CD14-positive monocyte (primary cell): ENCODE data around the gene LYPD1. TPM values are rescaled to one million over a fixed set of nuclear protein-coding genes. Genes with fewer than 3 reads are reported as not detected.

Experiments
- DNase-seq, 3 donors: peaks; one replicate each; pipeline ENCODE4 v3.0.0-alpha.2; 2011 to 2022
- H2AFZ ChIP-seq: 2 replicates; pipeline ENCODE4 v1.6.0; 2012; ENCODE audit warnings: mild to moderate bottlenecking, low read depth, low read length, inconsistent platforms; ENCODE audit not compliant: insufficient read depth, poor library complexity, severe bottlenecking
- H3K27ac ChIP-seq, 2 donors: 1 replicate in 1 of 2; 2 replicates in 1 of 2; pipeline ENCODE4 v1.5.1; 2012 to 2013; ENCODE audit warnings: low read length in 2 of 2, control low read depth in 1 of 2, inconsistent platforms in 1 of 2, low read depth in 1 of 2, mild to moderate bottlenecking in 1 of 2
- H3K27me3 ChIP-seq, 2 donors: one replicate each; pipeline versions ENCODE4 v1.6.0 to v1.6.1; 2011 to 2013; ENCODE audit warnings: low read length in 2 of 2; ENCODE audit not compliant: control insufficient read depth in 2 of 2, insufficient read depth in 2 of 2
- H3K36me3 ChIP-seq, 2 donors: replicated peaks in 1 of 2; 1 replicate in 1 of 2; 2 replicates in 1 of 2; pipeline versions ENCODE4 v1.5.1 to v1.6.1; 2012 to 2013; ENCODE audit warnings: low read length in 2 of 2, control low read depth in 1 of 2, inconsistent platforms in 1 of 2, mild to moderate bottlenecking in 1 of 2; ENCODE audit not compliant: insufficient read depth in 2 of 2, control insufficient read depth in 1 of 2
- H3K4me1 ChIP-seq, 2 donors: 1 replicate in 1 of 2; 2 replicates in 1 of 2; pipeline versions ENCODE4 v1.5.1 to v1.6.1; 2012 to 2013; ENCODE audit warnings: low read length in 2 of 2, control low read depth in 1 of 2, inconsistent platforms in 1 of 2, mild to moderate bottlenecking in 1 of 2, moderate library complexity in 1 of 2; ENCODE audit not compliant: insufficient read depth in 2 of 2, control insufficient read depth in 1 of 2
- H3K4me2 ChIP-seq: replicated peaks from 2 replicates; pipeline ENCODE3; 2012; ENCODE audit warnings: low read length, moderate library complexity, mild to moderate bottlenecking; ENCODE audit not compliant: poor library complexity, severe bottlenecking; ENCODE audit errors: extremely low read depth
- H3K4me3 ChIP-seq, 3 experiments: fragments of 200-600 bp in 1 of 3; sonication (generic) in 1 of 3; replicated peaks in 1 of 3; 1 replicate in 2 of 3; 2 replicates in 1 of 3; pipeline ENCODE4 v1.5.1; 2011 to 2013; ENCODE audit warnings: low read length in 3 of 3, mild to moderate bottlenecking in 3 of 3, control low read depth in 2 of 3, low read depth in 2 of 3, inconsistent platforms in 1 of 3, moderate library complexity in 1 of 3
- H3K79me2 ChIP-seq: 2 replicates; pipeline ENCODE4 v1.6.0; 2012; ENCODE audit warnings: mild to moderate bottlenecking, control low read depth, inconsistent platforms, low read length, moderate library complexity; ENCODE audit not compliant: insufficient read depth
- H3K9ac ChIP-seq: 2 replicates; pipeline ENCODE4 v1.6.0; 2017; ENCODE audit warnings: low read length, mild to moderate bottlenecking; ENCODE audit not compliant: insufficient read depth, poor library complexity, severe bottlenecking
- H3K9me3 ChIP-seq, 2 donors: replicated peaks in 1 of 2; 1 replicate in 1 of 2; 2 replicates in 1 of 2; pipeline versions ENCODE4 v1.5.1 to v1.6.1; 2012 to 2013; ENCODE audit warnings: low read length in 2 of 2, control low read depth in 1 of 2; ENCODE audit not compliant: control insufficient read depth in 1 of 2, insufficient read depth in 1 of 2
- H4K20me1 ChIP-seq: 2 replicates; pipeline ENCODE4 v1.6.0; 2012; ENCODE audit warnings: mild to moderate bottlenecking, low read length, control low read depth, moderate library complexity; ENCODE audit not compliant: insufficient read depth
- H3K27ac Mint-ChIP-seq, 7 donors: one replicate each; pipeline ENCODE4 v1.8.0; 2020; ENCODE audit warnings: mild to moderate bottlenecking in 7 of 7, mixed read lengths in 7 of 7, moderate library complexity in 6 of 7, inconsistent platforms in 2 of 7
- H3K27me3 Mint-ChIP-seq, 3 donors: one replicate each; pipeline ENCODE4 v1.8.0; 2021 to 2022; ENCODE audit warnings: low read depth in 3 of 3, mild to moderate bottlenecking in 3 of 3, mixed read lengths in 3 of 3, moderate library complexity in 3 of 3, inconsistent platforms in 1 of 3
- H3K36me3 Mint-ChIP-seq, 2 donors: one replicate each; pipeline ENCODE4 v1.8.0; 2020; ENCODE audit warnings: mixed read lengths in 2 of 2, inconsistent platforms in 1 of 2, mild to moderate bottlenecking in 1 of 2
- H3K4me1 Mint-ChIP-seq: one replicate; pipeline ENCODE4 v1.8.0; 2020; ENCODE audit warnings: mild to moderate bottlenecking, mixed read lengths
- H3K4me3 Mint-ChIP-seq, 2 donors: one replicate each; pipeline ENCODE4 v1.8.0; 2020; ENCODE audit warnings: mild to moderate bottlenecking in 2 of 2, mixed read lengths in 2 of 2, moderate library complexity in 1 of 2
- H3K9me3 Mint-ChIP-seq, 7 donors: one replicate each; pipeline ENCODE4 v1.8.0; 2020 to 2022; ENCODE audit warnings: mixed read lengths in 7 of 7, mild to moderate bottlenecking in 6 of 7, moderate library complexity in 6 of 7, inconsistent platforms in 2 of 7
- CTCF ChIP-seq: fragments of 200-600 bp; IDR thresholded peaks from one replicate; pipeline ENCODE4 v1.8.0; 2022; ENCODE audit warnings: antibody characterized with exemption, mild to moderate bottlenecking
- WGBS: methylation state at CpG from one replicate; pipeline ENCODE4 v1.1.5; 2013; ENCODE audit warnings: missing lambda C conversion rate; ENCODE audit not compliant: insufficient coverage; 5-methylcytosine and 5-hydroxymethylcytosine counted together
- intact Hi-C, 2 donors: fragments of 100-400 bp; cut with micrococcal nuclease; formaldehyde crosslinking; loops; one replicate each; pipeline versions ENCODE4 v1.15.0 to v1.15.1; 2023
- polyA plus RNA-seq, 3 donors: library from polyadenylated mRNA; depleted of rRNA in 1 of 3; unstranded in 2 of 3; stranded (reverse) in 1 of 3; fragments of 300-500 nt in 2 of 3; fragments of >200 nt in 1 of 3; fragmentation: Illumina TruSeq in 2 of 3; gene quantifications; 1 replicate in 2 of 3; 2 replicates in 1 of 3; pipeline ENCODE4 v1.2.3, GENCODE V29; 2012 to 2021

LYPD1 gene
- polyA plus RNA-seq, 3 donors: not detected

GRCh38 chr2:132599556-132599955, 70.4 kb downstream of the LYPD1 start:
- no peaks in the 10 kb centered on the region for H3K79me2 ChIP-seq
- H3K9me3 Mint-ChIP-seq: peaks cover 2 to 18% (median 6%) of the 10 kb centered on the region in 7 donors
- peaks cover 4 to 6% of the 10 kb centered on the region in 2 donors for H3K9me3 ChIP-seq
- peaks cover 0 to 6% of the 10 kb centered on the region in 2 donors for H3K27me3 ChIP-seq
- peaks cover 2 to 36% (median 14%) of the 10 kb centered on the region in 3 donors for H3K27me3 Mint-ChIP-seq
- H3K27ac ChIP-seq: no peak overlapping the region
- intact Hi-C loops: no loop called here
- TF ChIP-seq CTCF: no peak
- no peak for DNase-seq
- H3K36me3 ChIP-seq: no peaks in the 10 kb centered on the region
- H3K9ac ChIP-seq: no peak overlapping the region
- no peaks in the 10 kb centered on the region for H3K36me3 Mint-ChIP-seq
- H3K4me1 Mint-ChIP-seq: no peaks in the 10 kb centered on the region
- H3K4me2 ChIP-seq: no peak overlapping the region
- no peaks in the 10 kb centered on the region for H4K20me1 ChIP-seq
- no peak overlapping the region for H3K4me3 Mint-ChIP-seq
- WGBS: no CpG with 5 or more reads among the region's 4 CpGs
- H3K27ac Mint-ChIP-seq: no peak overlapping the region
- no peaks in the 10 kb centered on the region for H3K4me1 ChIP-seq
- no peak overlapping the region for H3K4me3 ChIP-seq
- no peak overlapping the region for H2AFZ ChIP-seq

GRCh38 chr2:132598536-132598935, 71.5 kb downstream of the LYPD1 start:
- Mint-ChIP-seq H3K9me3 (peaks cover 2 to 18% (median 6%) of the 10 kb centered on the region in 7 donors), H3K4me1 (no peaks in the 10 kb centered on the region), H3K27me3 (peaks cover 2 to 43% (median 14%) of the 10 kb centered on the region in 3 donors), H3K36me3 (no peaks in the 10 kb centered on the region), H3K27ac (no peak overlapping the region), H3K4me3 (no peak overlapping the region)
- intact Hi-C loops: no loop called here
- H3K4me1 ChIP-seq: no peaks in the 10 kb centered on the region
- no peak for TF ChIP-seq CTCF
- WGBS: 100% methylated on average over 1 of the region's 3 CpGs
- DNase-seq: no peak
- no peak overlapping the region for H3K27ac ChIP-seq
- no peaks in the 10 kb centered on the region for H4K20me1 ChIP-seq
- H3K9me3 ChIP-seq: peaks cover 4 to 6% of the 10 kb centered on the region in 2 donors
- H3K36me3 ChIP-seq: no peaks in the 10 kb centered on the region
- no peak overlapping the region for H3K4me3 ChIP-seq
- no peak overlapping the region for H3K9ac ChIP-seq
- peaks cover 0 to 6% of the 10 kb centered on the region in 2 donors for H3K27me3 ChIP-seq
- no peaks in the 10 kb centered on the region for H3K79me2 ChIP-seq
- no peak overlapping the region for H2AFZ ChIP-seq
- no peak overlapping the region for H3K4me2 ChIP-seq
